OCI-LY3 (cell line): ENCODE results near the gene HRH3.

Experiments
- H2AFZ ChIP-seq: fragments of 200-600, 300-600 bp; shearing (Covaris generic); 2 replicates; pipeline ENCODE4 v1.6.0; 2014; ENCODE audit warnings: antibody characterized with exemption, low read depth, low read length
- H3K27ac ChIP-seq: fragments of 200-600, 300-600 bp; sonication (generic); 2 replicates; pipeline ENCODE4 v1.5.1; 2014; ENCODE audit warnings: mild to moderate bottlenecking, low read length, moderate library complexity, mixed read lengths
- H3K27me3 ChIP-seq: fragments of 200-600, 300-600 bp; sonication (generic); 2 replicates; pipeline ENCODE4 v1.6.1; 2014; ENCODE audit warnings: low read depth, low read length, mixed read lengths
- H3K36me3 ChIP-seq: fragments of 200-600, 300-600 bp; sonication (generic); replicated peaks from 2 replicates; pipeline ENCODE3; 2014; ENCODE audit warnings: low read depth, low read length, mixed read lengths
- H3K4me1 ChIP-seq: fragments of 300-600, 200-600 bp; sonication (generic); 2 replicates; pipeline ENCODE4 v1.6.1; 2014; ENCODE audit warnings: low read length, mixed read lengths
- H3K4me2 ChIP-seq: fragments of 200-600, 300-600 bp; sonication (generic); 2 replicates; pipeline ENCODE4 v1.6.1; 2014; ENCODE audit warnings: low read length, mixed read lengths
- H3K4me3 ChIP-seq: fragments of 300-600, 200-600 bp; sonication (generic); 2 replicates; pipeline ENCODE4 v1.5.1; 2014; ENCODE audit warnings: antibody characterized with exemption, mild to moderate bottlenecking, low read length, moderate library complexity
- H3K79me2 ChIP-seq: fragments of 300-600, 200-600 bp; shearing (Covaris generic); 2 replicates; pipeline ENCODE4 v1.6.1; 2014; ENCODE audit warnings: mild to moderate bottlenecking, low read length, mixed read lengths
- H3K9ac ChIP-seq: fragments of 300-600, 200-600 bp; shearing (Covaris generic); 2 replicates; pipeline ENCODE4 v1.6.0; 2014; ENCODE audit warnings: mild to moderate bottlenecking, low read length, moderate library complexity
- H3K9me3 ChIP-seq: fragments of 200-600, 300-600 bp; shearing (Covaris generic); 2 replicates; pipeline ENCODE4 v1.6.1; 2014; ENCODE audit warnings: low read length, mixed read lengths; ENCODE audit not compliant: insufficient read depth
- H4K20me1 ChIP-seq: fragments of 200-600, 300-600 bp; sonication (generic); 2 replicates; pipeline ENCODE4 v1.6.1; 2016; ENCODE audit warnings: low read length, mixed read lengths; ENCODE audit not compliant: insufficient read depth
- CTCF ChIP-seq: fragments of 200-600, 300-600 bp; sonication (generic); IDR thresholded peaks from 2 replicates; pipeline ENCODE4 v1.5.1; 2014; ENCODE audit warnings: antibody characterized with exemption, low read length, low read depth
- EZH2phosphoT487 ChIP-seq: fragments of 200-600 bp; shearing (Covaris generic); IDR thresholded peaks from 2 replicates; pipeline ENCODE4 v1.6.1; 2018; ENCODE audit warnings: antibody characterized with exemption, mixed run types, low read depth

HRH3 gene

DNA sequence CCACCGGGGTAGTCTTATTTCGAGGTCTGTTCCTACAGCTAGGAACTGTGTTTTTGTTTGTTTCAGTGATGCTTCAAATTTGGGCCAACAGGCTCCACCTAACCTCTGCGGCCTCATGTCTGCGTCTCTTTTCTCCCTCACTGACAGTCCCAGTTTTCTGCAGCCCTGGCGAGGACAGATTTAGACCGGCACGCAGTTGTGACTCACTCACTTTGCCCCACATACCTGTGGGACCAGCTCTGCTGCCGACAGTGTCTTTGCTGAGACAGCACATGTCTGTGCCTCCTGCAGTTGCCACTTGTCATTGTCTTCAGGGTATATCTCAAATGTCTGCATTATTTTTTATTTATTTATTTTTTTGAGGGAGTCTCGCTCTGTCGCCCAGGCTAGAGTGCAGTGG lies 47.5 kb upstream of the HRH3 start:
- H3K9me3 ChIP-seq: no peaks in the 10 kb centered on the region
- TF ChIP-seq CTCF: no peak
- TF ChIP-seq EZH2phosphoT487: no peak
- H2AFZ ChIP-seq: no peak overlapping the region
- H3K4me2 ChIP-seq: no peak overlapping the region
- H3K27me3 ChIP-seq: no peaks in the 10 kb centered on the region
- H3K36me3 ChIP-seq: peaks cover 23% of the 10 kb centered on the region
- H3K4me1 ChIP-seq: no peaks in the 10 kb centered on the region
- no peaks in the 10 kb centered on the region for H4K20me1 ChIP-seq
- no peaks in the 10 kb centered on the region for H3K79me2 ChIP-seq
- H3K4me3 ChIP-seq: no peak overlapping the region
- H3K27ac ChIP-seq: no peak overlapping the region
- no peak overlapping the region for H3K9ac ChIP-seq

GRCh38 chr20:62266851-62267250 lies 46.8 kb upstream of the HRH3 start:
- no peak for TF ChIP-seq EZH2phosphoT487
- TF ChIP-seq CTCF: no peak
- Histone ChIP-seq H3K4me3 (no peak overlapping the region), H3K4me1 (no peaks in the 10 kb centered on the region), H2AFZ (no peak overlapping the region), H3K4me2 (no peak overlapping the region), H3K27ac (no peak overlapping the region), H3K9me3 (no peaks in the 10 kb centered on the region), H4K20me1 (no peaks in the 10 kb centered on the region), H3K36me3 (peaks cover 23% of the 10 kb centered on the region), H3K79me2 (no peaks in the 10 kb centered on the region), H3K9ac (no peak overlapping the region), H3K27me3 (no peaks in the 10 kb centered on the region)

DNA sequence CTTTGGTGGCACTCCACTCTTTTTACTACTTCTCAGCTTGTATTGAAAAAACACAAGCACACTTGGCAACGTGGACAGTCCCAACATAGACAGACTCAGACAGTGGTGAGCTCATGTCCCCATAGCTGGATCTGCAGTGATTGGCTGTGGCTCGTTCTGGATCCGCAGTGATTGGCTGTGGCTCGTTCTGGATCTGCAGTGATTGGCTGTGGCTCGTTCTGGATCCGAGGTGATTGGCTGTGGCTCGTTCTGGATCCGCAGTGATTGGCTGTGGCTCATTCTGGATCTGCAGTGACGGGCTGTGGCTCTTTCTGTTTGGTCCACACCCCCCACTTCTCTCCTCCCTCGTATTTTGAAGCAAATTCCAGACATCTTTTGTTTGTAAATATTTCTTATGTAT lies 46.3 kb upstream of the HRH3 start:
- H3K4me2 ChIP-seq: no peak overlapping the region
- H2AFZ ChIP-seq: no peak overlapping the region
- no peaks in the 10 kb centered on the region for H4K20me1 ChIP-seq
- TF ChIP-seq EZH2phosphoT487 (no peak), CTCF (no peak)
- no peak overlapping the region for H3K9ac ChIP-seq
- H3K27ac ChIP-seq: no peak overlapping the region
- H3K4me3 ChIP-seq: no peak overlapping the region
- no peaks in the 10 kb centered on the region for H3K9me3 ChIP-seq
- no peaks in the 10 kb centered on the region for H3K4me1 ChIP-seq
- peaks cover 23% of the 10 kb centered on the region for H3K36me3 ChIP-seq
- H3K27me3 ChIP-seq: no peaks in the 10 kb centered on the region
- H3K79me2 ChIP-seq: no peaks in the 10 kb centered on the region

- Histone ChIP-seq H2AFZ (no peak overlapping the region), H3K36me3 (peaks cover 23% of the 10 kb centered on the region), H4K20me1 (no peaks in the 10 kb centered on the region), H3K79me2 (no peaks in the 10 kb centered on the region), H3K4me2 (no peak overlapping the region), H3K9me3 (no peaks in the 10 kb centered on the region), H3K4me3 (no peak overlapping the region), H3K9ac (no peak overlapping the region), H3K27me3 (no peaks in the 10 kb centered on the region), H3K27ac (no peak overlapping the region), H3K4me1 (no peaks in the 10 kb centered on the region)
- TF ChIP-seq CTCF (no peak), EZH2phosphoT487 (no peak)
Measured at GRCh38 chr20:62265365-62265764, 45.3 kb upstream of the HRH3 start.
